Activated B cell treated with CpG ODN at 0.5 μM for 24 hours (primary cell): ENCODE results near the gene CEACAM16. TPM values are rescaled to one million over a fixed set of nuclear protein-coding genes. Genes with fewer than 3 reads are reported as not detected.
A peak's percentile ranks its signal among the peaks of the same experiment; 100 is the strongest.

ENCODE experiments used
- ATAC-seq: fragments of 200-7000 bp; cut with Tn5 transposase; one replicate; pipeline ENCODE4 v1.10.0; 2021; ENCODE audit warnings: low read depth, mild to moderate bottlenecking, moderate library complexity
- CTCF ChIA-PET: fragments of 350-600 bp; sonication (Branson Sonifier 250); formaldehyde crosslinking; loops from one replicate; lab custom pipeline; 2021; ENCODE audit warnings: antibody characterized with exemption; lab: Charles Lee
- POLR2A ChIA-PET: fragments of 350-600 bp; sonication (Branson Sonifier 250); formaldehyde crosslinking; loops from one replicate; lab custom pipeline; 2021; ENCODE audit warnings: antibody characterized with exemption; lab: Charles Lee
- DNase-seq: peaks from one replicate; pipeline ENCODE4 v3.0.0; 2022
- H3K27ac Mint-ChIP-seq: one replicate; pipeline ENCODE4 v1.8.0; 2020; ENCODE audit warnings: mixed read lengths
- H3K27me3 Mint-ChIP-seq: one replicate; pipeline ENCODE4 v1.8.0; 2021; ENCODE audit warnings: mixed read lengths
- H3K36me3 Mint-ChIP-seq: one replicate; pipeline ENCODE4 v1.8.0; 2021; ENCODE audit warnings: low read depth, mixed read lengths
- H3K4me1 Mint-ChIP-seq: one replicate; pipeline ENCODE4 v1.8.0; 2021; ENCODE audit warnings: mixed read lengths
- H3K4me3 Mint-ChIP-seq: one replicate; pipeline ENCODE4 v1.8.0; 2020; ENCODE audit warnings: mild to moderate bottlenecking, mixed read lengths
- H3K9me3 Mint-ChIP-seq: one replicate; pipeline ENCODE4 v1.8.0; 2020; ENCODE audit warnings: mixed read lengths
- intact Hi-C: fragments of 100-400 bp; cut with micrococcal nuclease; formaldehyde crosslinking; loops from one replicate; pipeline ENCODE4 v1.15.1; 2024
- total RNA-seq: library from RNA; stranded (reverse); gene quantifications from 2 replicates; pipeline ENCODE4 v1.2.3, GENCODE V29; 2022
- TF ChIP-seq, protein P1 (sequence below): fragments of 200-600 bp; IDR thresholded peaks from one replicate; pipeline ENCODE4 v1.8.0; 2022; ENCODE audit warnings: antibody characterized with exemption, mild to moderate bottlenecking

CEACAM16 gene
- total RNA-seq, 1 donor from 2014 or later, result not detected

DNA sequence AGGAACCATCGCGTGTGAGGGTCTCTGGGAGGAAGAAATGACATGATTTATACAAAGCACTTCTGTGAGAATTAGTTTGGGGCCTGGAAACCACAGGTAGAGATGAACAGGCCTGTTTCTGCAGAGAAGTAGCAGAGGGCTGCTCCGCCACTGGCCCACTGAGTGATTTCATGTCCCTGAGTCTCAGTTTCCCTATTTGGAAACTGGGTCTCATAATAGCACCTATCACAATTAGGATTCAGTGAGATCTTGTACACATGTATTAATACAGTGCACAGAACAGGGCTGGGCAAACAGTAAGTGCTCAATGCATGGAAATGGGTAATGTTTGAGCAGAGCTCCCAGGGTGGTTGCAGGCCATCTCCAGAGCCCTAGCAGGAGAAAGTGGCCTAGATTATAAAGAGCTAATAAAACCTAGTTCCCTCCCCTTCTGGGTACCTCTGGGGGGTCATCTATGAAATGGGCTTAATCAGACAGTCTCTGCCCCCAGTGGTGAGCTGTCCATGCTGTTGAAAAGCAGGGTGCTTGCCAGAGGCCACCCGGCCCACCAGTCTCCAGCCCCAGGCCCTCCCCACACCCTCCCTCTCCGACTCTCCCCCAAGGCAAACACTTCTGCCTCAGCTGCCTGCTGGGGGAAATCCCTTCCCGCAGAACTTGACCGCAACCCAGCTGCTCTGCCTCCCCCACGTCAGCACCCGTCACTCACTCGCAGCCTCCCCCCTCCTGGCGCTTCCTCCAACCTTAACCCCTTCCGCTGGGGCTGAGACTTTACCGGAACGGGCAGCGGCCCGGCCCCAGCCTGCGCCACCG lies 54.1 kb downstream of the CEACAM16 start:
- DNase-seq (peak; percentile 87), ATAC-seq (peak; percentile 76)
- TF ChIP-seq, protein P1, sequence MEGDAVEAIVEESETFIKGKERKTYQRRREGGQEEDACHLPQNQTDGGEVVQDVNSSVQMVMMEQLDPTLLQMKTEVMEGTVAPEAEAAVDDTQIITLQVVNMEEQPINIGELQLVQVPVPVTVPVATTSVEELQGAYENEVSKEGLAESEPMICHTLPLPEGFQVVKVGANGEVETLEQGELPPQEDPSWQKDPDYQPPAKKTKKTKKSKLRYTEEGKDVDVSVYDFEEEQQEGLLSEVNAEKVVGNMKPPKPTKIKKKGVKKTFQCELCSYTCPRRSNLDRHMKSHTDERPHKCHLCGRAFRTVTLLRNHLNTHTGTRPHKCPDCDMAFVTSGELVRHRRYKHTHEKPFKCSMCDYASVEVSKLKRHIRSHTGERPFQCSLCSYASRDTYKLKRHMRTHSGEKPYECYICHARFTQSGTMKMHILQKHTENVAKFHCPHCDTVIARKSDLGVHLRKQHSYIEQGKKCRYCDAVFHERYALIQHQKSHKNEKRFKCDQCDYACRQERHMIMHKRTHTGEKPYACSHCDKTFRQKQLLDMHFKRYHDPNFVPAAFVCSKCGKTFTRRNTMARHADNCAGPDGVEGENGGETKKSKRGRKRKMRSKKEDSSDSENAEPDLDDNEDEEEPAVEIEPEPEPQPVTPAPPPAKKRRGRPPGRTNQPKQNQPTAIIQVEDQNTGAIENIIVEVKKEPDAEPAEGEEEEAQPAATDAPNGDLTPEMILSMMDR, result no peak
- Mint-ChIP-seq H3K27me3 (no peaks in the 10 kb centered on the region), H3K27ac (peak overlapping the region; percentile 96), H3K9me3 (no peaks in the 10 kb centered on the region), H3K4me1 (peaks cover 68% of the 10 kb centered on the region), H3K36me3 (peaks cover 77% of the 10 kb centered on the region), H3K4me3 (peak overlapping the region; percentile 95)
- intact Hi-C loops, result loop anchor here (1.0 to 10.0 kb wide), 10 partner anchors 17 to 892 kb away; partner anchors contain the start of genes BLOC1S3, GEMIN7, OPA3 and PPP1R37
- CTCF ChIA-PET, result interaction anchor here (1.0 to 3.5 kb wide), 4 partner anchors 9 to 29 kb away, joined by 3 to 35 read pairs (median 16); no protein-coding TSS in a partner anchor
- POLR2A ChIA-PET, result interaction anchor here (0.6 to 10.5 kb wide), 14 partner anchors 10 to 411 kb away, joined by 3 to 283 read pairs (median 6); partner anchors contain the start of genes CLPTM1 and TOMM40

DNA sequence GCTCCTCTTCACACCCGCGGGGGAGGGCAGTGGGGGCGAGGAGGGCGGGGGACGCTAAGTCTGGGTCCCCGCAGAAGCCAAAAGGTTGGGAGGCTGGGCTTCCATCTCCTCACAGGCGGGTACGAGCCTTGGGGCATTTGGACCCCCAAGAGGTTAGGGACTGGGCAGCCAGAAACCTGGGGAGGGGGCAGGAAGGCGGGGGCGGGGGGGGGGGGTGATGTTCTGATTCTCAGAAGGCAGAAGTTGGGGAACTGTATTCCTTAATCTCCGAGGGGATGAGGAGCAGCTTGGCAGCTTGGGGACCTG lies 54.6 kb downstream of the CEACAM16 start:
- no peak for ATAC-seq
- TF ChIP-seq, protein P1, result no peak
- Mint-ChIP-seq H3K27ac (peak overlapping the region; percentile 96), H3K4me1 (peaks cover 66% of the 10 kb centered on the region), H3K36me3 (peaks cover 80% of the 10 kb centered on the region), H3K27me3 (no peaks in the 10 kb centered on the region), H3K4me3 (peak overlapping the region; percentile 95), H3K9me3 (no peaks in the 10 kb centered on the region)
- CTCF ChIA-PET, result interaction anchor here (0.9 to 3.5 kb wide), 6 partner anchors 9 to 31 kb away, joined by 3 to 35 read pairs (median 4); no protein-coding TSS in a partner anchor
- DNase-seq, result no peak
- POLR2A ChIA-PET, result interaction anchor here (0.6 to 10.5 kb wide), 17 partner anchors 10 to 542 kb away, joined by 3 to 283 read pairs (median 5); partner anchors contain the start of genes CLPTM1 and TOMM40
- intact Hi-C loops, result loop anchor here (1.0 to 10.0 kb wide), 10 partner anchors 17 to 891 kb away; partner anchors contain the start of genes BLOC1S3, GEMIN7, OPA3 and PPP1R37

- CTCF ChIA-PET, result interaction anchor here (0.9 to 3.5 kb wide), 7 partner anchors 8 to 31 kb away, joined by 3 to 35 read pairs (median 4); no protein-coding TSS in a partner anchor
- peaks cover 83% of the 10 kb centered on the region for H3K36me3 Mint-ChIP-seq
- ATAC-seq (peak; percentile 19), DNase-seq (peak; percentile 59)
- H3K9me3 Mint-ChIP-seq, result no peaks in the 10 kb centered on the region
- intact Hi-C loops, result loop anchor here (1.0 to 10.0 kb wide), 10 partner anchors 16 to 891 kb away; partner anchors contain the start of genes BLOC1S3, GEMIN7, OPA3 and PPP1R37
- peak overlapping the region; percentile 96 for H3K27ac Mint-ChIP-seq
- H3K27me3 Mint-ChIP-seq, result no peaks in the 10 kb centered on the region
- peaks cover 66% of the 10 kb centered on the region for H3K4me1 Mint-ChIP-seq
- H3K4me3 Mint-ChIP-seq, result peak overlapping the region; percentile 95
- POLR2A ChIA-PET, result interaction anchor here (0.6 to 10.5 kb wide), 13 partner anchors 11 to 542 kb away, joined by 3 to 283 read pairs (median 4); partner anchors contain the start of gene TOMM40
- TF ChIP-seq, protein P1, result no peak
These were observed 55.2 kb downstream of the CEACAM16 start for GRCh38 chr19:44753932-44754749.

- Mint-ChIP-seq H3K4me3 (peak overlapping the region; percentile 95), H3K27ac (peak overlapping the region; percentile 88), H3K9me3 (no peaks in the 10 kb centered on the region), H3K36me3 (peaks cover 81% of the 10 kb centered on the region), H3K4me1 (peaks cover 62% of the 10 kb centered on the region), H3K27me3 (no peaks in the 10 kb centered on the region)
- intact Hi-C loops, result loop anchor here (5.0 to 10.0 kb wide), 6 partner anchors 248 to 890 kb away; partner anchors contain the start of genes BLOC1S3, GEMIN7, PPP1R37 and RELB
- TF ChIP-seq, protein P1, result no peak
- DNase-seq, result no peak
- ChIA-PET CTCF (interaction anchor here (1.5 to 3.5 kb wide), 3 partner anchors 13 to 31 kb away, joined by 6 to 35 read pairs (median 29); no protein-coding TSS in a partner anchor), POLR2A (interaction anchor here (1.0 to 10.5 kb wide), 5 partner anchors 12 to 247 kb away, joined by 6 to 283 read pairs (median 23); no protein-coding TSS in a partner anchor)
- no peak for ATAC-seq
These were observed 55.8 kb downstream of the CEACAM16 start for GRCh38 chr19:44754750-44755080.
